NOMO-1 treated with DMSO at 0.1 percent for 48 hours (cell line): ENCODE measurements around the gene DAAM2.

Experiments used
- DNase-seq: peaks from one replicate; lab custom pipeline; 2025; ENCODE audit not compliant: unreplicated experiment; lab: John Stamatoyannopoulos, UW

DAAM2 gene

DNA sequence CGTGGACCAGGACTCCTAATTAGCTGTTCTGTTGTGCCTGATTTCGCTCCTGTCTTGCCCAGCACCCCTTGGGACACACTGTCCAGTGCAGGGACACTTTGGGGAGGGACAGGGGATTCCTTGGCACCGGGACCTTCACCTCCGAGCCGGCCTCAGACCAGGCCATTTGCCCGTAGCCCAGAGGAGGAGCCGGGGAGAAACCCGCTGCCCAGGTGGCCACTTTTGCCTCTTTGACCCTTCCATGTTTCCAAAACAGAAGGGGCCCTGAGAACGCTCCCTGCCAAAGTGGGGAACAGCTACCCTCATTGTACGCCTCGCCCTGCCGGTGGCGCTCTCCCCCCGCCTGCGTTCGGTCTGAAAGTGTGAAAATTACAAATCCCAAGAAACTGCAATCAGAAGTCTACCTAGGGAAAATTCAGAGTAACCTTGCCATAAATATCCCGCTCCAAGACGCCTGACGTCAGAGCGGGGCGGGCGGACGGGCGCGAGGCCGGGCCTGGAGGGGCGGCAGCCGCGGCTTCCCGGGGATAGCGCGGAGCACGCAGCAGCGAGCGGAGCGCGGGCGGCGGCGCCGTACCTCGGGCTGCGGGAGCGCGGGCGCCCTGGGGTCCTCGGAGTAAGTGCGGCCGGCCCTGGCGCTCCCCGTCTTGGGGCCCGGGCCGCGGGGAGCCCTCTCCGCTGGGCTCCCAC is at the start of gene DAAM2:
Gene DAAM2, plus strand, starts transcription at position 527 of the 690 bp plus-strand sequence. CDS start 63,927 bp downstream, outside the sequence.
- no peak for DNase-seq

DNA sequence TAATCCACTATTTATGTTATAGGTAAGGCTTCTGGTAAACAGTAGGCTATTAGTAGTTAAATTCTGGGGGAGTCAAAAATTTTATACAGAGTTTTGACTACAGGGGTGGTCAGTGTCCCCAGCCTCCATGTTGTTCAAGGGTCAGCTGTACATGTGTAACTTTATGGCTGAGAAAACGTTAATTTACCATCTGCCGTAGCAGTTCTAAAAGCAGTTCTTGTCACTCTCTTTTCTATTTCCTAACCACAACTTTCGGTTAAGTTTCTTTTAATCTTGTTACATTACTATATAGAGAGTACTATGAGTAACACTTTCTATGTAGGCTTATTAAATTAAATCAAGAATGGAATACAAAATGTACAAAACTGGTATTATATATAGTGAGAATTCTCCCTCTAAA is 45.4 kb upstream of the DAAM2 start:
- DNase-seq = no peak

DNA sequence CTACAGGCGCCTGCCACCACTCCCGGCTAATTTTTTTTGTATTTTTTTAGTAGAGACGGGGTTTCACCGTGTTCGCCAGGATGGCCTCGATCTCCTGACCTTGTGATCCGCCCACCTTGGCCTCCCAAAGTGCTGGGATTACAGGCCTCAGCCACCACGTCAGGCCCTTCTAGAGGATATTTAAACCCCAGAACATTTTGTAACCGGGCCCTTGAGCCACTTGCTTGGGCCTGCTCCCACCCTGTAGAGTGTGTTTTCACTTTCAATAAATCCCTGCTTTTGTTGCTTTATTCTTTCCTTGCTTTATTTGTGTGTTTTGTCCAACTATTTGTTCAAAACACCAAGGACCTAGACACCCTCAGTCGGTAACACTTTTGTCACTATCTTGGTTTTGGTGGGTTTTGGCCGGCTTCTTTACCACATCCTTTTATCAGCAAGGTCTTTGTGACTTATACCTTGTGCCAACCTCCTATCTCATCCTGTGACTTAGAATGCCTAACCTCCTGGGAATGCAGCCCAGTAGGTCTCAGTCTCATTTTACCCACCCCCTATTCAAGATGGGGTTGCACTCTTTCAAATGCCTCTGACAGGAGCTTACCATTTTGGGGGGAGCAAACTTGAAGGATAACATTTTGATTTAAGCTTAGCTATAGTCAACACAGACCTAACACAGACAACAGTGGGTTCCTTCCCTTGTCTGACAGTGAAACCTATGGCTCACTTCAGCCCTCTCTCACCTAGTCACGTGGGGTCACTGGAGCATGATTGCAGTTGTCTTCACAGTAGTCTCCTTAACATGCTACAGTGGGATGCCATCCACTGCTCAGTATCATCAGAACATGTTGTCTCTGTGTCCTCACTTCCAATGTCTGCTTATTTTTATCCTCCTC is 39.1 kb upstream of the DAAM2 start:
- DNase-seq = no peak

DNA sequence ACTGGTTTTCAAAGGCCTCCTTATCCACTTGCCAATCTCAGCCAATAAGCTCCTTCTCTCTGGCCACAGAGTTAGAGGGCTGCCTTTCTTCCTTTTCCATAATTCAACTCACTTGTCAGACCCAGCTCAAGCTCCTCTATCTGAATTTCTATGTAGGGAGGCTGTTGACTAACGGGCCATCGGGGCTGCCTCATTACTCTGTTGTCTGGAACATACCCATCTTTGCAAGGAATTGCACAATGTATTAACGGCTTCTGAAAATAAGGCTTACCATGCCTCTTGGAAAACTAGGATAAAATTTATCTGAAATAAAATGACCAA is 38.5 kb upstream of the DAAM2 start:
- DNase-seq = no peak

DNA sequence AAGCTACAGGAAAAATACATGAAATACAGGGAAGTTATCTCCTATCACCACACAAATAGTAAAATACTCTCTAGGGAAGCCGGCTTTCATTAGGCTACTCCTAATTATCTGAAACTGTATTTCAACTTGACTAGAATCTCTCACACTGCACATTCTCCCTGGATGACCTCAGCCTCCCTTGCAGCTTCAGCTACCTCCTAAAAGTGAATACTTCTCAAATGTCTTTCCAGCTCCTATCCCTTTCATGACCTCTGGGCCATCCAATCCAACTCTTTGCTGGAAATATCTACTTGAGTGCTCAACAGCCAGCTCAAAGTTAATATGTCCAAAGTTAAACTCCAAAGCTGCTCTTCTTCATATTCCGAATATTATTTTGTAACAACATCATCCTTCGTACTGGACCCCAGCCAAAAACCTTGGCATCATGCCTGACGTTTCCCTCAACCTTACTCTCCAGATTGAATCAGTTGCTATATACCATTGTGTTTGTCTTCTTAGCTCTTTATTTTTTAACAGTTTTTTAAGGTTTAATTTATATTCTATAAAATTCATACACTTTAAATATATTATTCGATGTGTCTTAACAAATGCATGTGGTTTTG is 37.6 kb upstream of the DAAM2 start:
- no peak for DNase-seq

DNA sequence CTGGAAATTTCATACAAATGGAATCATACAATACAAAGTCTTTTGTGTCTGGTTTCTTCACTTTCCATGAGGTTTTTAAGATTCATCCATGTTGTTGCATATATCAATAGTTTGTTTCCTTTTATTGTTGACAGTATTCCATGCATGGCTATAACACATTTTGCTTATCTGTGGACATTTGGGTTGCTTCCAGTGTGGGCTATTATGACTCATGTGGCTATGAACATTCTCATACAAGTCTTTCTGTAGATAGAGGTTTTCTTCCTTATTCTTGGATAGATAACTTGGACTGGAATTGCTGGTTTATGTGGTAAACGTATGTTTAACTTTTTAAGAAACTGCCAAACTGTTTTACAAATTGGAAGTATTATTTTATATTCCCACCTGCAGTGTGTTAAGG is 36.9 kb upstream of the DAAM2 start:
- no peak for DNase-seq

DNA sequence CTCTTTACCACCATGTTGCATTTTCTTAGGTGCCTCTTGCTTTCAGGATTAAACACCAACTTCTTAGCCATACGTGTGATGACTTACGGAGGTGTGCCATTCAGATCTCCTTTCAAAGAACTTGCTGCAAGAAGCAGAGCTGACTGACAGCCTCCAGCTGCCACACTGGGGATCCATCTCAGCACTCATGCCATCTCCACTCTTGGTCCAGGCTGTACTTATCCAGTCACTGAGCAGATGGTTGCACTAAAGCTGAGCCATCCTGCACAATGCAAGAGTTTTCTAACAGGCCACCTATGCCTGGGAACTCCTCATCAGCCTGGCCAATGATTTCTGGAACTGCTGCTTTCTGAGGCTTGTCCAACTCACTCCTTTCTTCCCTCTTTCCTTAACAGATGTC is 35.6 kb upstream of the DAAM2 start:
- no peak for DNase-seq

DNA sequence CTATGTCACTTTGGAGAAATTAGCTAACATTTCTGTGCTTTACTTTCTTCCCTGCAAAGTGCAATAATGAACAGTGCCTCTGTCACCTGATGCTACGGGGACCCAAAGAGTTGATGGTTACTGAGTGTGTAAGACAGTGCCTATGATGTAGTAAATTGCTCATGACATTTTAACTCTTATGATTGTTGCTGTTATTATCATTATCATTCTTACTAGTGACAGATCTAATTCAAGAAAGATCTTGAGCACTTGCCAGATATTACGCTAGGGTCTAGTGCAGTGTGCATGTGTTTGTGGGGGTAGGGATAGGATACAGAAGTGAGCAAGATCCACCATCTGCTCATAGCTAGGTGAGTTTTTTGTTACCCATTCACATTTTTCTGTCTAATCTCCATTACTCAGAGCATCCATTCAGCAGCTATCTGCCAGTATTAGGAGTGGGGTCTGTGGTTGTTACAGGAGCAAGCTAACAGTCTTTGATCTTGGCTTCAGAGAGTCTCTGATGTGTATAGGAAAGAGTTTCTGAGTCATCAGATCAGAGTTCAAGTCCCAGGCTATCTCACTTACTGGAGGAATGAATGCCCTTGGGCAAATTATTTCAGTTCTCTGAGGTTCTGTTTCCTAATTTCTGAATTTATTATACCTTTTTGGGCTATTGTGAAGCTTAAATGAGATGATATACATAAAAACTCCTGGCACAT is 33.1 kb upstream of the DAAM2 start:
- no peak for DNase-seq

DNA sequence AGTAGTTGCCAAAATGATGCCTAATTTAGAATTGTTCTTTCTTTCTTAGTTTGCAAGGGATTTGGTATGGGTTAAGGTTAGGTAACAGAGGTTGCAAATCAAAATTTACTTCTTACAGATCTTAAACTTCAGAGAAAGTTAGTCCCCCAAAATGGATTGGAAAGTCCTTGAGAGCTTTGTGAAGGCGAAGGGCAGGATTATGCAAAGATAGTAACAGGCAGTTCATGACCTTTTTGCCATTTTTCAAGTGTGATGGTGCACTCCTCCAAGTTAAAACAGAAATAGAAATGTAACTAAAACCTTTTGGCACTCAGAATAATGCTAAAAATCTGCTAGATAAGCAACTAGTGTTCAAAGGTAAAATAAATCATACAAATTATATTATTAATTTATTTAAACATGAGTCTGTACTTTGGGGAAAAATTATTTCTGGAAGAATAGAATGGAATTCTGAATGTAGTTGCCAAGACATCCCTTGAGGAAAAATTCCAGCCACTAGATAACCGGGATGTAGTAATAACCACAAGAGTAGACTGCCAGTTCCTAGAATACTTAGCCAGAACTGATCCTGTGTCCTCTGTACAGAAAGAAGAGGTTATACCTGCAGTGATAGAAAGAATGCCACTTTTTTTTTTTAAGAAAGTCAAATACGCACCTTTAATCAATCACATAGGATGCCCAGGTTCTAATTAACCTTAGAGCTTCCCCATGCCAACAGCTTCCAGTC is 31.8 kb upstream of the DAAM2 start:
- no peak for DNase-seq

DNA sequence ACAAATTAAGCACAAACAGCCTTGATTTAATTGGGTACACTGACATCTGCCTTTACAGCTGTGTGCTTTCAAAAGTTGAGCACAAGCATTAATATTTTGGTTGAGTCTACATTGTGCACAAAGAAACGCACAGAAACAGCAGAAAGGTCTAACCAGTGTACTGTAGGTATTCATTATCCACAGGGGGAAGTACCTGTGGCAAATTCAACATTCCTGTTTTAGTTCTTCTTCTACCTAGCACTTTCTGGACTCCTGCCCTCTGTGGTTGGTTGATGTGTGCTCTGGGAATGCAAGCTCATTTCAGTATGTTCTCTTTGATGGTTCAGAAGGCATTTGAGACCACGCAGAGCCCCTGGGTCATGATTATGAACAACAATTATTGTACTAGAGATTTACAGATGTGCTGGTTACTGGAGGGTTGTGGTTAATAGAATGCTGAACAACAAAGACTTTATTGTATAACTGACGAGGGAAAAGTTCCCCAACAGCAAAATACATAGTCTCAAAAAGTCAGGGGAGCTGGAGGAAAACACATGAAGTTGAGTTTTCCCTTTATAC is 26.6 kb upstream of the DAAM2 start:
- no peak for DNase-seq

DNA sequence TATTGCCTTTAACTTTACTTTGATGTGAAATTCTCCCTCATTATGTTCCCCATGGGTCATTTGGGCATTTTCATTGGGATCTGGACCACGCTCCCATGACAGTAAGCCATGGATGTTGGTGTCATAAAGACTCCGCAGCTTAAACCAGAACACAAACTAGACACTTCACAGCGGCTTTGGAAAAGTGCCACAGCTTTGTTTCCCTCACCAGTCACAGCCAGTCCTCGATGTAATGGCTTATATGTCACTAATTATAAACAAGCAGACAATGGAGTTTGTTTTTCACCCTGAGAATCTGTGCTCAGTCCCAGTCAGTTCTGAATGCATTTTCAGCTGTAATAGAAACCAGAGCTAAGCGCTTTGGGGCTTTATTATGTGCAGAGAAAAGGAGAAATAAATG is 23.2 kb upstream of the DAAM2 start:
- no peak for DNase-seq

DNA sequence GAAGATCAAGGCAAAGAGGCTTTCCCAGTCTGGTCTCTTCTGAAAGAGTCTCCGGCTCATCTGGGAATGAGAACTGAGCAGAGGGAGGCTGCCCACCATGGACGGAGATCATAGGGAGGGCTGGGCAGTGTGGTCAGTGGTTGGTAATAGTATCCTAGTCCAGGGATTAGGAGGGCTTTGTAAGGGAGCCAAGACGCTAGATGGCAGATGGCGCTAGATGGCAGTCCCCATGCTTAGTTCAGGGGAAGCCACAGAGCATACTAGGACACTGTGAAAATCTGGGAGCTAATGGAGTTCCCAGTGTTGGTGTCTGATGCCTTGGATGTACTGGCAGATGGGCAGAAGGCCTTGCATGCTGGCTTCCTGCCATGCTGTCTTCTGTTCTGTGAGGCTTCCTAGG is 21.7 kb upstream of the DAAM2 start:
- no peak for DNase-seq

DNA sequence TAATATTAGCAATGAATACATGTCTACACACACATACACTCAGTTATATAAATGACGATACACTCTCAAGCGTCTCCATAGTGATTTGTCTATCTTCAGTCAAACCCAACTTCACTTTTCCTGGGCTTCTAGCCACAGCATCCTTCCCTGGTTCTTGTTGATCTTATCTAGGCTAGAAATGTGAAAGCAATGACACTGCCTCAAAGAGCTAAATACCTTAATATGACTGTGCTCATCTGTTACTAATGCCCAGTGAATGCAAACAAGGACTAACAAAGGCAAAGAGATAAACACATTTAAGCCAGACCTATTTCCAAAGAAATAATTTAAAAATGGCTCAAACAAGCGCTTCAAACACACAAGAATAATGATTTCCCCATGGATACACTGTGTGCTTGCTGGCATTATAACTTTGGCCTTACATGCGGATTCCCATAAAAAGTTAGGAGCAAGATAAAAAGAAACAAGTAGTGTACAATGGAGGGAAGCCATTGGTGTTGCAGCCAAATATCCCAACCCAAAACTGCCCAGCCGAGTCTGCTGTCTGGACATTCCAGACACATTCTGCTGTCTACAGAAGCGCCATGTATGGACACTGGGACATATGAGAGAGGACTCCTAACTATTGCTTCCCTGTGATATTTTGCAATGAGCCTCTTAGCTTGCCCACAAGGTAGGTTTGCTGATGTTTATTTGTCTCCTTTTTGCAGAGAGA is 19.5 kb upstream of the DAAM2 start:
- DNase-seq = no peak

DNA sequence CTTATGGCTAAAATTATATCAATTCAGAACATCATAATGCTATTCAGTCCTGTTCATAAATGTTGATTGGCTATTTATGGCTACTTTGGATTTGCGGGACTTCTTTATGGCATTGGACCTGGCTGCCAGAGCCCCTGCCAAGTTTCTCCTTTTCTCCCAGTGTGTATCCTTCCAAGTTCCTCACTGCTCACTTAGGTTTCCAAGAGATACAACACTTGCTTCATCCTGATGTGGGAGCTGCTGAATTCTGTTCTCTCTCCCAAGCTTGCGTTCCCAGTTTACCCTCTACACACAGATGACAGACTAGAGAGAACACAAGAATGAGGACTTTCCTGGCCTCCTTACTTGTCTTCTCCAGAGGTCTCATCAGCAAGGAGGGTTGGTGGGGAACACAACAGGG is 18.4 kb upstream of the DAAM2 start:
- no peak for DNase-seq

DNA sequence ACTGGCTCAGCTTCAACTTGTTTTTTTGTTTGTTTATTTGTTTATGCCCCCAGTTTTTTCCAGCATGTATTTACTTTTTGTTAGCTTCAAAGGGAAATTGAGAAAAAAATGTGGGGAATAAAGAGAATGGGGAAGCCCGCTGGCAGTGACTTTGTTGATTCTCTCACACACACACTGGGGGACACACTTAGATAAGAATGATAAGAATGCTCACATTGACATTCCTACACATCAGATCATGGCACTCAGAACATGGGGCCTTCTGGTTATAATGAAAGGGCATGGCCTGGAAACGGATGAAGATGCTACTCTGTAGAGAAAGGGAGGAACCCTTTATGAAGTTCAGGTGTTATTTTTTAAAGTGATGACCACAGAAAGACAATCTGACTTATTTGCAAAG is 15.6 kb upstream of the DAAM2 start:
- DNase-seq = no peak

DNA sequence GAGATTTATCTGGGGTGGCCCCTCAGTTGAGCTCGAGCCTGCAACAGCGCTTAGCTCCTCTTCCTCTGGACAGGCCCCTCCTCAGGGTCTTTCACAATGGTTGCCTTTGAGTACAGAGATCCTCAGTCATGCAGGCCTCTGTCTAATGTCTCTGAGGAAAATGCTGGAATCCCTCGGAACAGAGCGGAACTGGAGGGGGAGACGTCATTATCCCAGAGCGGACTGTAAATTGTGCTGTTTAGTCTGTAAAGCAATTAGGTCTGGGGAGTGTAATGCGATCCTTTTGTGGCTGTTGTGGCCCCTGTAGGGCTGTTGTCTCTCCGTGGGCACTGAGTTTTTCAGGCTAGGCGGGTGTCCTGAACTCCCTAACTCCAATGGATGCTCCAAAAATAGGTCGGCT is 15.0 kb upstream of the DAAM2 start:
- no peak for DNase-seq

DNA sequence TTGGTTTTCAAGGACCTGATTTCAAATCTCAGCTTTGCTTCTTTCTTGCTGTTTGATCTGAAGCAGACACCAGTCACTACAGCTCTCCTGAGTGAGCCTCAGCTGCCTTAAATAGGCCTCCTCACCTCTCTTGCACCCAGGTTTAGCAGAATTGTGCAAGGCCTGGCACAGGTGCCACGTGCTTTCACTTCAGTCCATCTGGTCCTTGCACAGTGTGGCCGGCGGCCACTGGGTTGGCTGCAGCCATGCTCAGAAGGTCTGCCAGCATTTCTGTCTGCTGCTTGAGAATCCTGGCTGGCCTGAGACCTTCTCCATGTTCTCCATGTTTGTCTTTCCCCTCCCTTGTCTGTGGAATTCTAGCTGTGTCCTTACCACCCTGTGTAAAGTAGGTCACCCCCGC is 14.5 kb upstream of the DAAM2 start:
- DNase-seq = no peak

DNA sequence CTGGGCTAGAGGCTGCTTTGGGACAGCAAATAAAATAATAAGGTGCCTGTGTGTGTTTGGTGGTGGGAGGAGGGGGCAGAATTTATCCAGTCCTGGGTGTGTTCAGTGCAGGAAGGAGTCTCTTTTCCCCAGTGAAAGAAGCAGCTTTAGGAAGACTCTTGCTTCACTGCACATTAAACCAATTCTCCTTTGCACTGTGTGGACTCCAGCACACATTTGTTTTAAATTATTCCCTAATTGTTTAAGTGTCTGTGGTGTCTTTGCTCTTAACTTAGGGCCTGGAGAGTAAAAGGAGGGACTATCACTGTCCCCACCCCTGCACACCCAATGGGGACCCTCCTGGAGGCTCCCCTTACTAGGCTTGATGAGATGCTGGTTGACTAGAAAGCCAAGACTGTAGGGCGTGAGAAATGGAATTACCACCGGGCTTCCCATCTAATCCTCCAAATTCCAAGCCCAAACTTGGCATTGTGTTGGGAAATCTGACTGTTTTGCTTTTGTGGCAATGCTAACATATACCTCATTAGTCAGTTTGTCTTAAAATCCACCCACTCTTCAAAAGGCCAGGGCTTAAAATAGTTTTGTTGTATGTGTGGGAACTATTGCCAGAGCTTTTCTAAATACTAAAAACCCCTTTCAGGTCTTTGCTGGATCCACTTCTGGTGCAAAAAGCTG is 13.5 kb upstream of the DAAM2 start:
- no peak for DNase-seq

DNA sequence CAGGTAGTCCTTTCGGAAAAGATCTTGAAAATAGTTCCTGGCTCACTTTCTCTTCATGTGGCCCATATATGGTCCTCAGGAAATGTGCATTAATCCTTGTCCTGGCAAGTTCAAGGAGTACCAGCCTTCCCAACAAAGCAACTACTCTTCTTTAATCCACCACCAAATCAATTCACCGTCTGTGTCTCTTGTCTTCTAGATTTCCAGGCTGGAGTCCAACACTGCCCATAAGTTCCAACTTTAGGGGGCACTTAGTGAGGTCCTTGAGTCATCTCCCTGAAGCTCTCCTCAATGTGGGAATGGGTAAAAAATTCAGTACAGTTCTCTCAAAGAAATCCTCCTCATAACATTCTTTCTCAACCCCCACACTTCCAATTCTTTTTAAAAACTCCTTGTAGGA is 6.9 kb upstream of the DAAM2 start:
- DNase-seq = no peak

DNA sequence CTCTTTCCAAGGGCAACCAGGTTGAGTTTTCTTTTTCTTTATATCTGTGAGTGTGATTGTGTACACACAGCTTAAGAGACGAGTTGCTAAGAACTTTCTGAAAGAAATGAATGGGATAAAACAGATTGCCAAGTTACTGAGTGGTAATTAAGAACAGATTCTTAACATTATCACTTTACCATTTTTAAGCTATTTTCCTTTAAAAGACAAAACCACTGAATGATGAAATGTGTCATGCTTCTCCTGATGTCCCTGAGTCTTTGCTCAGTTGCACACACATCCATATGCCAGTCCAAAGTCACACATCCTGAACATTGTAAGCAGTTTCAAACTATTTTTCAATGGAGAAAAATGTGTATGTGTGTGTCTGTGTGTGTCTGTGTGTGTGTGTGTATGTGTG is 5.5 kb upstream of the DAAM2 start:
- no peak for DNase-seq
